Panc1 (cell line): ENCODE measurements around the gene PPIP5K1. TPM values are rescaled to one million over a fixed set of nuclear protein-coding genes. Genes with fewer than 3 reads are reported as not detected.

Source experiments
- ATAC-seq: fragments of 200-7000 bp; cut with Tn5 transposase; 2 replicates; pipeline ENCODE4 v1.9.1; 2020; ENCODE audit warnings: mild to moderate bottlenecking, moderate library complexity
- BruUV-seq: library from RNA; stranded (reverse); fragments of 400-500 nt; replicated peaks from 2 replicates; lab custom pipeline; 2021; lab: Mats Ljungman, UMichigan
- CTCF ChIA-PET: fragments of 300-600 bp; sonication (Branson Sonifier 250); formaldehyde crosslinking; loops from one replicate; lab custom pipeline; 2022; ENCODE audit warnings: antibody characterized with exemption; lab: Charles Lee
- POLR2A ChIA-PET: fragments of 300-600 bp; sonication (Branson Sonifier 250); formaldehyde crosslinking; loops from one replicate; lab custom pipeline; 2022; ENCODE audit warnings: antibody characterized with exemption; lab: Charles Lee
- DNase-seq: peaks from one replicate; pipeline ENCODE4 v3.0.0-alpha.2; 2010; ENCODE audit warnings: low read depth, low spot score
- H3K27ac ChIP-seq: 2 replicates; pipeline ENCODE4 v1.5.1; 2011; ENCODE audit warnings: mild to moderate bottlenecking, low read length, inconsistent platforms
- H3K27me3 ChIP-seq: fragments of 200-500 bp; sonication (Bioruptor generic); 2 replicates; pipeline ENCODE4 v1.6.0; 2014; ENCODE audit warnings: low read length, inconsistent platforms; ENCODE audit not compliant: control insufficient read depth, insufficient read depth
- H3K36me3 ChIP-seq: fragments of 200-500 bp; sonication (Bioruptor generic); 2 replicates; pipeline ENCODE4 v1.5.1; 2014; ENCODE audit warnings: inconsistent platforms, mild to moderate bottlenecking, low read length, moderate library complexity; ENCODE audit not compliant: control insufficient read depth, insufficient read depth
- H3K4me1 ChIP-seq: 2 replicates; pipeline ENCODE4 v1.5.1; 2011; ENCODE audit warnings: inconsistent platforms, mild to moderate bottlenecking, low read length, moderate library complexity; ENCODE audit not compliant: control insufficient read depth, insufficient read depth
- H3K4me3 ChIP-seq, 2 experiments: 2 replicates each; pipeline ENCODE4 v1.5.1; 2011 to 2012; ENCODE audit warnings: low read depth in 2 of 2, low read length in 2 of 2, mild to moderate bottlenecking in 2 of 2, inconsistent platforms in 1 of 2, moderate library complexity in 1 of 2
- H3K9me3 ChIP-seq: fragments of 200-500 bp; sonication (Bioruptor generic); 2 replicates; pipeline ENCODE4 v1.5.1; 2014; ENCODE audit warnings: low read depth, mild to moderate bottlenecking, inconsistent platforms, low read length, moderate library complexity; ENCODE audit not compliant: control insufficient read depth, insufficient read depth
- POLR2AphosphoS5 ChIP-seq: IDR thresholded peaks from 2 replicates; pipeline ENCODE4 v1.6.1; 2012; ENCODE audit warnings: mild to moderate bottlenecking, low read depth, low read length, moderate library complexity
- SIN3A ChIP-seq: IDR thresholded peaks from 2 replicates; pipeline ENCODE4 v1.6.1; 2012; ENCODE audit warnings: low read depth, mild to moderate bottlenecking, low read length, moderate library complexity, borderline replicate concordance; ENCODE audit not compliant: insufficient read depth
- TCF7L2 ChIP-seq: IDR thresholded peaks from 2 replicates; pipeline ENCODE4 v1.6.1; 2011; ENCODE audit warnings: mild to moderate bottlenecking, low read depth, low read length, inconsistent platforms
- in situ Hi-C: cut with HindIII; loops from 2 replicates; pipeline ENCODE4 v1.10.0; 2016; ENCODE audit warnings: low sequenced_read_pairs, low pct_unique_long_range_greater_than_20kb
- intact Hi-C: fragments of 100-400 bp; cut with micrococcal nuclease; formaldehyde crosslinking; loops from one replicate; pipeline ENCODE4 v1.10.0; 2022; ENCODE audit not compliant: unreplicated experiment
- total RNA-seq: library from RNA; stranded (reverse); gene quantifications from one replicate; pipeline ENCODE4 v1.2.1, GENCODE V29; 2021; ENCODE audit not compliant: unreplicated experiment
- TF ChIP-seq, protein P1 (sequence below): fragments of 450-650 bp; IDR thresholded peaks from 2 replicates; pipeline ENCODE4 v1.5.1; 2017; ENCODE audit warnings: mild to moderate bottlenecking
- TF ChIP-seq, protein P2 (sequence below), 2 experiments: IDR thresholded peaks; 2 replicates each; pipeline ENCODE4 v1.6.1; 2011 to 2012; ENCODE audit warnings: low read depth in 2 of 2, control low read depth in 1 of 2, low read length in 1 of 2, mild to moderate bottlenecking in 1 of 2, moderate library complexity in 1 of 2; ENCODE audit not compliant: insufficient read depth in 1 of 2

PPIP5K1 gene
- total RNA-seq, 1 experiment from 2014 or later, result 56.6 TPM

DNA sequence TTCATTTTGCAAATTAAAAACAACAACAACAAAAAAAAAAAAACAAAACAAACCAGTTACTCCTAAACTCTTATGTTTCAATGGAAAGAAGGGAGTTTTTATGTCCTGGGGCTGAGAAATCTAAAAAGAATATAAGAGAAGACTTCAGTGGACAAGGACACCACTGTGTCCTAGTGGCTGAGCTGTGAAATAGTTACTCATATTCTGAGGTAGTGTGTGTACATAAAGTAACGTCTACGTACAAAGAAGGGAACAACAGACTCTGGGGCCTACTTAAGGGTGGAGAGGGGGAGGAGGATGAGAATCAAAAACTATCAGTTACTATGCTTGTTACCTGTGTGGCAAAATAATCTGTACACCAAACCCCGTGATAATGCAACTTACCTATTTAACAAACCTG is 91.0 kb downstream of the PPIP5K1 start:
- in situ Hi-C loops, result no loop called here
- TF ChIP-seq TCF7L2 (no peak), POLR2AphosphoS5 (no peak), SIN3A (no peak)
- TF ChIP-seq, protein P1, sequence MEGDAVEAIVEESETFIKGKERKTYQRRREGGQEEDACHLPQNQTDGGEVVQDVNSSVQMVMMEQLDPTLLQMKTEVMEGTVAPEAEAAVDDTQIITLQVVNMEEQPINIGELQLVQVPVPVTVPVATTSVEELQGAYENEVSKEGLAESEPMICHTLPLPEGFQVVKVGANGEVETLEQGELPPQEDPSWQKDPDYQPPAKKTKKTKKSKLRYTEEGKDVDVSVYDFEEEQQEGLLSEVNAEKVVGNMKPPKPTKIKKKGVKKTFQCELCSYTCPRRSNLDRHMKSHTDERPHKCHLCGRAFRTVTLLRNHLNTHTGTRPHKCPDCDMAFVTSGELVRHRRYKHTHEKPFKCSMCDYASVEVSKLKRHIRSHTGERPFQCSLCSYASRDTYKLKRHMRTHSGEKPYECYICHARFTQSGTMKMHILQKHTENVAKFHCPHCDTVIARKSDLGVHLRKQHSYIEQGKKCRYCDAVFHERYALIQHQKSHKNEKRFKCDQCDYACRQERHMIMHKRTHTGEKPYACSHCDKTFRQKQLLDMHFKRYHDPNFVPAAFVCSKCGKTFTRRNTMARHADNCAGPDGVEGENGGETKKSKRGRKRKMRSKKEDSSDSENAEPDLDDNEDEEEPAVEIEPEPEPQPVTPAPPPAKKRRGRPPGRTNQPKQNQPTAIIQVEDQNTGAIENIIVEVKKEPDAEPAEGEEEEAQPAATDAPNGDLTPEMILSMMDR, result no peak
- TF ChIP-seq, protein P2, sequence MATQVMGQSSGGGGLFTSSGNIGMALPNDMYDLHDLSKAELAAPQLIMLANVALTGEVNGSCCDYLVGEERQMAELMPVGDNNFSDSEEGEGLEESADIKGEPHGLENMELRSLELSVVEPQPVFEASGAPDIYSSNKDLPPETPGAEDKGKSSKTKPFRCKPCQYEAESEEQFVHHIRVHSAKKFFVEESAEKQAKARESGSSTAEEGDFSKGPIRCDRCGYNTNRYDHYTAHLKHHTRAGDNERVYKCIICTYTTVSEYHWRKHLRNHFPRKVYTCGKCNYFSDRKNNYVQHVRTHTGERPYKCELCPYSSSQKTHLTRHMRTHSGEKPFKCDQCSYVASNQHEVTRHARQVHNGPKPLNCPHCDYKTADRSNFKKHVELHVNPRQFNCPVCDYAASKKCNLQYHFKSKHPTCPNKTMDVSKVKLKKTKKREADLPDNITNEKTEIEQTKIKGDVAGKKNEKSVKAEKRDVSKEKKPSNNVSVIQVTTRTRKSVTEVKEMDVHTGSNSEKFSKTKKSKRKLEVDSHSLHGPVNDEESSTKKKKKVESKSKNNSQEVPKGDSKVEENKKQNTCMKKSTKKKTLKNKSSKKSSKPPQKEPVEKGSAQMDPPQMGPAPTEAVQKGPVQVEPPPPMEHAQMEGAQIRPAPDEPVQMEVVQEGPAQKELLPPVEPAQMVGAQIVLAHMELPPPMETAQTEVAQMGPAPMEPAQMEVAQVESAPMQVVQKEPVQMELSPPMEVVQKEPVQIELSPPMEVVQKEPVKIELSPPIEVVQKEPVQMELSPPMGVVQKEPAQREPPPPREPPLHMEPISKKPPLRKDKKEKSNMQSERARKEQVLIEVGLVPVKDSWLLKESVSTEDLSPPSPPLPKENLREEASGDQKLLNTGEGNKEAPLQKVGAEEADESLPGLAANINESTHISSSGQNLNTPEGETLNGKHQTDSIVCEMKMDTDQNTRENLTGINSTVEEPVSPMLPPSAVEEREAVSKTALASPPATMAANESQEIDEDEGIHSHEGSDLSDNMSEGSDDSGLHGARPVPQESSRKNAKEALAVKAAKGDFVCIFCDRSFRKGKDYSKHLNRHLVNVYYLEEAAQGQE (IDR thresholded peaks at IDR 0.05; ENCODE audit: insufficient read depth in 1 of 2, low read depth in 2 of 2, low read length in 1 of 2), result no peak
- ATAC-seq (no peak), DNase-seq (no peak)
- H3K4me1 ChIP-seq, result peaks cover 2% of the 10 kb centered on the region
- H3K27ac ChIP-seq, result no peak overlapping the region
- H3K27me3 ChIP-seq, result no peaks in the 10 kb centered on the region
- BruUV-seq, result no TSS peak
- H3K9me3 ChIP-seq, result no peaks in the 10 kb centered on the region
- no peaks in the 10 kb centered on the region for H3K36me3 ChIP-seq
- intact Hi-C loops, result no loop called here
- H3K4me3 ChIP-seq, result no peak overlapping the region
- ChIA-PET POLR2A (no interaction called here), CTCF (interaction anchor here (0.6 to 0.7 kb wide), 2 partner anchors 15 to 41 kb away, joined by 3 to 4 read pairs; no protein-coding TSS in a partner anchor)

DNA sequence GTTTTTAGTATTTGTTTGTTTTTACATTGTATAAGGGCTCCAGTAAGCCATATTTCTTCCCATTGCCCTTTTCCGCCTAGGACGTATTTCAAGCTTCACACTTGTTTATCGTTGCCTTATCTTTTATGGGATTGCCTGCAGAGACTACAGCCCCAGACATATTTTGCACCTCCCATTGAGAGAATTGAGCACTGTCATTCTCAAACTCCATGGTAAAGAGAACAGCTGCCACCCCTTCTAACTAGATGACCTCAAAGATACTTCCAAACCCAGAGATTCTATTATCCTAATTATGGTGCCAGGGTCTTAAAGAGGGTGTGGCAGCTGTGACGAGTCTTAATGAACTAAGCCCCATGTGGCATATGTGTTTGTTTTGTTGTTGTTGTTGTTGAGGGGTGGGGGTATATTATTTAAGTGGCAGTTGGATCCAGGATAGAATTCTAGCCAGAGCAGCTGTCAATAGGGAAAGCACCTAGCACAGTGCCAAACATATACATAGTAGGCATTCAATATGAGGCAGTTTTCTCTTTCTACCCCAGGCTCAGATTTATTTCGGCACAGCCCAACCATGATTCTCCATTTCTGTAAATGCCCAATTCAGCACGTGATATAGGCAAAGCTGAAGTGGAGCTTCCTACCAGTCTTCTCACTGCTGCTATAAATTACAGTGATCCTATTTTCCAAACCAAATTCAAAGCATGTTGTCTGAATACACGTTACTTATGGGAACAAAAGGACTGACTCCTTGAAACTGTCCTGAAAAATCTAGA is 96.1 kb downstream of the PPIP5K1 start:
- no peaks in the 10 kb centered on the region for H3K9me3 ChIP-seq
- ATAC-seq (no peak), DNase-seq (no peak)
- peaks cover 14% of the 10 kb centered on the region for H3K36me3 ChIP-seq
- no peaks in the 10 kb centered on the region for H3K27me3 ChIP-seq
- no TSS peak for BruUV-seq
- intact Hi-C loops, result no loop called here
- H3K4me3 ChIP-seq, result peak overlapping the region; percentile 70 to 94
- peak overlapping the region; percentile 92 for H3K27ac ChIP-seq
- H3K4me1 ChIP-seq, result peaks cover 20% of the 10 kb centered on the region
- CTCF ChIA-PET, result interaction anchor here (1.3 kb wide), 1 partner anchor 18 kb away, joined by 4 read pairs; no protein-coding TSS in a partner anchor
- POLR2A ChIA-PET, result interaction anchor here (0.6 to 3.0 kb wide), 3 partner anchors 14 to 31 kb away, joined by 3 to 18 read pairs (median 4); no protein-coding TSS in a partner anchor
- no peak for TF ChIP-seq POLR2AphosphoS5
- TF ChIP-seq, protein P2 (IDR thresholded peaks at IDR 0.05; ENCODE audit: insufficient read depth in 1 of 2, low read depth in 2 of 2, low read length in 1 of 2), result no peak
- no peak for TF ChIP-seq TCF7L2
- no peak for TF ChIP-seq SIN3A
- TF ChIP-seq, protein P1, result no peak
- in situ Hi-C loops, result no loop called here
